Keratinocyte (primary cell): ENCODE data around the gene SH3BGRL3. TPM values are rescaled to one million over a fixed set of nuclear protein-coding genes. Genes with fewer than 3 reads are reported as not detected.

Experiments used
- DNase-seq: peaks from one replicate; pipeline ENCODE4 v3.0.0-alpha.2; 2011; ENCODE audit warnings: low read depth, missing footprints, low spot score
- FAIRE-seq: peaks from 2 replicates; lab custom pipeline; 2011; peaks lifted over from hg19 to GRCh38; lab: Jason Lieb, UNC
- H2AFZ ChIP-seq: 2 replicates; pipeline ENCODE4 v1.6.0; 2012; ENCODE audit warnings: low read length, control low read depth, inconsistent platforms; ENCODE audit not compliant: control insufficient read depth
- H3K27ac ChIP-seq: 2 replicates; pipeline ENCODE4 v1.5.1; 2011; ENCODE audit warnings: low read length; ENCODE audit not compliant: control insufficient read depth, insufficient read depth
- H3K27me3 ChIP-seq: 3 replicates; pipeline ENCODE4 v1.6.0; 2011; ENCODE audit warnings: low read length; ENCODE audit not compliant: control insufficient read depth, insufficient read depth; ENCODE audit errors: extremely low read depth
- H3K36me3 ChIP-seq, 2 experiments: 2 replicates in 1 of 2; 3 replicates in 1 of 2; pipeline ENCODE4 v1.5.1; 2011; ENCODE audit warnings: low read length in 2 of 2, mild to moderate bottlenecking in 1 of 2; ENCODE audit not compliant: control insufficient read depth in 2 of 2, insufficient read depth in 2 of 2; ENCODE audit errors: extremely low read depth in 1 of 2
- H3K4me1 ChIP-seq: 3 replicates; pipeline ENCODE4 v1.5.1; 2011; ENCODE audit warnings: low read length; ENCODE audit not compliant: control insufficient read depth, insufficient read depth; ENCODE audit errors: extremely low read depth
- H3K4me2 ChIP-seq: 3 replicates; pipeline ENCODE4 v1.6.0; 2011; ENCODE audit warnings: low read depth, low read length; ENCODE audit not compliant: control insufficient read depth, insufficient read depth; ENCODE audit errors: extremely low read depth
- H3K4me3 ChIP-seq, 3 experiments: fragments of 200-600 bp in 1 of 3; sonication (generic) in 1 of 3; 2 replicates in 2 of 3; 3 replicates in 1 of 3; pipeline ENCODE4 v1.5.1; 2011 to 2016; ENCODE audit warnings: low read length in 3 of 3, mild to moderate bottlenecking in 3 of 3, control low read depth in 2 of 3, inconsistent platforms in 1 of 3, low read depth in 1 of 3, mixed read lengths in 1 of 3, mixed run types in 1 of 3, moderate library complexity in 1 of 3; ENCODE audit not compliant: control insufficient read depth in 2 of 3, insufficient read depth in 2 of 3; ENCODE audit errors: extremely low read depth in 1 of 3
- H3K79me2 ChIP-seq: 2 replicates; pipeline ENCODE4 v1.6.0; 2012; ENCODE audit warnings: low read length; ENCODE audit not compliant: control insufficient read depth, insufficient read depth
- H3K9ac ChIP-seq: 3 replicates; pipeline ENCODE4 v1.6.0; 2011; ENCODE audit warnings: low read length; ENCODE audit not compliant: control insufficient read depth, insufficient read depth; ENCODE audit errors: extremely low read depth
- H3K9me1 ChIP-seq: 3 replicates; pipeline ENCODE4 v1.6.0; 2011; ENCODE audit warnings: low read length; ENCODE audit not compliant: control insufficient read depth, insufficient read depth; ENCODE audit errors: extremely low read depth
- H3K9me3 ChIP-seq: 2 replicates; pipeline ENCODE4 v1.5.1; 2012; ENCODE audit warnings: low read depth, low read length; ENCODE audit not compliant: control insufficient read depth
- H4K20me1 ChIP-seq: 3 replicates; pipeline ENCODE4 v1.6.0; 2011; ENCODE audit warnings: low read length; ENCODE audit not compliant: control insufficient read depth, insufficient read depth; ENCODE audit errors: extremely low read depth
- CTCF ChIP-seq, 3 experiments: IDR thresholded peaks in 1 of 3; conservative IDR thresholded peaks in 1 of 3; optimal IDR thresholded peaks in 1 of 3; 2 replicates in 2 of 3; 3 replicates in 1 of 3; pipeline versions ENCODE3 to v1.5.1; 2011; ENCODE audit warnings: low read length in 3 of 3, mild to moderate bottlenecking in 3 of 3, moderate library complexity in 2 of 3, control low read depth in 1 of 3, inconsistent platforms in 1 of 3; ENCODE audit not compliant: insufficient read depth in 2 of 3; ENCODE audit errors: extremely low read depth in 1 of 3
- EZH2 ChIP-seq: IDR thresholded peaks from one replicate; pipeline ENCODE4 v1.6.1; 2012; ENCODE audit warnings: inconsistent platforms, mild to moderate bottlenecking, low read length, moderate library complexity
- dilution Hi-C: fragments of 300-500 bp; cut with MboI; formaldehyde crosslinking; loops from one replicate; pipeline ENCODE4 v1.7.0; 2020; ENCODE audit warnings: low sequenced_read_pairs; ENCODE audit not compliant: extremely low pct_ligation_motif_present
- polyA plus RNA-seq, 5 experiments: library from polyadenylated mRNA; depleted of rRNA in 3 of 5; stranded (reverse) in 3 of 5; stranded (forward) in 1 of 5; unstranded in 1 of 5; fragments of >200 nt; gene quantifications; 1 replicate in 1 of 5; 2 replicates in 3 of 5; 3 replicates in 1 of 5; pipeline versions ENCODE4 v1.2.1 to v1.2.3, GENCODE V29; 2011 to 2012; ENCODE audit warnings: missing spikeins in 2 of 5, low read depth in 1 of 5, low replicate concordance in 1 of 5

SH3BGRL3 gene
- polyA plus RNA-seq, 1 donor (not counting 4 experiments of a cell fraction or from before 2014, with no cell fraction given) = 196 TPM

DNA sequence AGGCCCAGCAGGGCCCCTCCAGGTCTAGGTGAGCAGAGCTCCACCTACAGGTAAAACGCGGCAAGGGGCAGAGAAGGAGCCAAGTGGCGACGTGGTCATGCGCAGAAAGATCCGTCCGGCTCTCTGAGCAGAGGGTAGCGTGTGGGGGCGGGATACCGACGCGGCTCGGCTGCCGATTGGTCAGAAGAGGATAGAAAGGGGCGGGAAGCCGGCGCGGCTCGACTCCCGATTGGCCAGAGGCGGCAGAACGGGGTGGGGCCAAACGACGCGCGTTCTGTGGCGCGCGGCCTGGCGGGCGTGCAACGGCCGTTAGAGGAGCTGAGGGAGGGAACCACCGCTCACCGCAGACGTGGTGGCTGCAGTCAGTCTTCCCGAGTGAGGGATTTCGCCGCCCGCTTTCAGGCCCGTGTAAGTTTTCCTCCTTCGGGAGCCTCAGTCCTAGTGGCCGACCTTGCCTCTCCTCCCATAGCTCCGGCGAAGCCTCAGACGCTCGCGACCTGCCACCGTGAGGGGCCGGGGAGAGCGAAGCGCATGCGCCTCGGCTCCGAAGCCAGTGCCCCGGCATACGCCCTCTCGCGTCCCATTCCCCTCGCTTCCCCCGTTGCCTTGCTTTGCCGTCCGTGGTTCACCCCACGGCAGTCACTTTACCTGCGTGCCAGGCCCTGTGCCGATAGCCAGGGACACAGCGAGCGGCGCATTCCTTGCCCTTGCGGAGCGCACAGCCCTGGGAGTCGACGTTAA lies 45.8 kb upstream of the SH3BGRL3 start, which contains the start of gene CEP85:
Gene CEP85, plus strand, starts transcription at position 298 of the 741 bp plus-strand sequence. CDS start 5,584 bp downstream, outside the sequence.
- no peaks in the 10 kb centered on the region for H4K20me1 ChIP-seq
- TF ChIP-seq CTCF (optimal IDR thresholded peaks at IDR 0.05 in 1 of 3, IDR thresholded peaks at IDR 0.05 in 1 of 3, conservative IDR thresholded peaks at IDR 0.05 in 1 of 3; ENCODE audit: extremely low read depth in 1 of 3, insufficient read depth in 2 of 3, low read length in 3 of 3) (peak; percentile 88 to 97 (median 92)), EZH2 (no peak)
- peak; percentile 94 for DNase-seq
- no peaks in the 10 kb centered on the region for H3K36me3 ChIP-seq
- H2AFZ ChIP-seq = peak within 1 kb of the TSS; percentile 99
- H3K4me1 ChIP-seq = peaks cover 21% of the 10 kb centered on the region
- peak within 1 kb of the TSS; percentile 90 for H3K4me2 ChIP-seq
- H3K27ac ChIP-seq = peak within 1 kb of the TSS; percentile 82
- peaks cover 48% of the 10 kb centered on the region for H3K79me2 ChIP-seq
- peak within 1 kb of the TSS; percentile 87 for H3K9ac ChIP-seq
- H3K27me3 ChIP-seq = no peaks in the 10 kb centered on the region
- peak within 1 kb of the TSS; percentile 89 to 93 (median 93) for H3K4me3 ChIP-seq
- FAIRE-seq = peak; percentile 73
- dilution Hi-C loops = no loop called here
- H3K9me1 ChIP-seq = no peaks in the 10 kb centered on the region
- no peaks in the 10 kb centered on the region for H3K9me3 ChIP-seq

- Histone ChIP-seq H3K4me3 (peak overlapping the region; percentile 89 to 93 (median 93)), H3K4me2 (peak overlapping the region; percentile 76), H4K20me1 (no peaks in the 10 kb centered on the region), H2AFZ (peak overlapping the region; percentile 98), H3K9ac (peak overlapping the region; percentile 87), H3K27me3 (no peaks in the 10 kb centered on the region), H3K4me1 (peaks cover 21% of the 10 kb centered on the region), H3K27ac (peak overlapping the region; percentile 82), H3K36me3 (peaks cover 0 to 1% of the 10 kb centered on the region in 2 experiments), H3K9me1 (no peaks in the 10 kb centered on the region), H3K79me2 (peaks cover 54% of the 10 kb centered on the region), H3K9me3 (no peaks in the 10 kb centered on the region)
- dilution Hi-C loops = no loop called here
- TF ChIP-seq EZH2 (no peak), CTCF (optimal IDR thresholded peaks at IDR 0.05 in 1 of 3, IDR thresholded peaks at IDR 0.05 in 1 of 3, conservative IDR thresholded peaks at IDR 0.05 in 1 of 3; ENCODE audit: extremely low read depth in 1 of 3, insufficient read depth in 2 of 3, low read length in 3 of 3) (peak in 1 of 3 experiments; percentile 49)
- DNase-seq (no peak), FAIRE-seq (no peak)
Measured at GRCh38 chr1:26234644-26235370, 45.1 kb upstream of the SH3BGRL3 start.
